DMS53 treated with DMSO at 0.1 percent for 48 hours (cell line): ENCODE measurements around the gene FOXN1.
"Not testable (repeated sequence)": the region's sequence is repeated elsewhere in the genome, so short reads cannot be mapped to it uniquely, and the experiment has no call there.

Source experiments
- DNase-seq: peaks from one replicate; lab custom pipeline; 2025; ENCODE audit not compliant: unreplicated experiment; lab: John Stamatoyannopoulos, UW

FOXN1 gene

GRCh38 chr17:28505986-28506665 is at the start of gene FOXN1:
Gene FOXN1, plus strand, starts transcription at chr17:28506348. Its CDS starts 17,622 bp downstream, at chr17:28523970.
- no peak for DNase-seq

GRCh38 chr17:28457890-28458289 is 48.3 kb upstream of the FOXN1 start:
- DNase-seq = no peak

- not testable (repeated sequence) for DNase-seq
Observed at GRCh38 chr17:28458881-28459280, 47.3 kb upstream of the FOXN1 start.

- no peak for DNase-seq
Observed at GRCh38 chr17:28460901-28461300, 45.2 kb upstream of the FOXN1 start.

GRCh38 chr17:28466001-28466400 is 40.1 kb upstream of the FOXN1 start:
- DNase-seq = no peak

GRCh38 chr17:28466521-28467048 is 39.6 kb upstream of the FOXN1 start:
- no peak for DNase-seq

GRCh38 chr17:28467456-28468025 is 38.6 kb upstream of the FOXN1 start:
- DNase-seq = no peak

GRCh38 chr17:28468033-28468735 is 38.0 kb upstream of the FOXN1 start:
- not testable (repeated sequence) for DNase-seq

- no peak for DNase-seq
Observed at GRCh38 chr17:28468781-28469180, 37.4 kb upstream of the FOXN1 start.

GRCh38 chr17:28469376-28469775 is 36.8 kb upstream of the FOXN1 start:
- DNase-seq = no peak

GRCh38 chr17:28470266-28470913 is 35.8 kb upstream of the FOXN1 start:
- no peak for DNase-seq

GRCh38 chr17:28470914-28471366 is 35.2 kb upstream of the FOXN1 start:
- no peak for DNase-seq

- no peak for DNase-seq
Observed at GRCh38 chr17:28471531-28472342, 34.4 kb upstream of the FOXN1 start.

- no peak for DNase-seq
Observed at GRCh38 chr17:28472871-28473497, 33.2 kb upstream of the FOXN1 start.

GRCh38 chr17:28473542-28473941 is 32.6 kb upstream of the FOXN1 start, which contains the start of gene SLC13A2:
Gene SLC13A2, plus strand, starts transcription at chr17:28473644. Its CDS starts 69 bp downstream, at chr17:28473713.
- no peak for DNase-seq

GRCh38 chr17:28474111-28474531 is 32.0 kb upstream of the FOXN1 start:
- no peak for DNase-seq

- peak; percentile 17 for DNase-seq
Observed at GRCh38 chr17:28475151-28475900, 30.8 kb upstream of the FOXN1 start.

GRCh38 chr17:28476076-28476865 is 29.9 kb upstream of the FOXN1 start:
- no peak for DNase-seq
